ENCODE measurements around the gene AASDHPPT.
A peak's percentile ranks its signal among the peaks of the same experiment; 100 is the strongest.
"Not testable (repeated sequence)": the region's sequence is repeated elsewhere in the genome, so short reads cannot be mapped to it uniquely, and the experiment has no call there.

AASDHPPT gene, protein sequence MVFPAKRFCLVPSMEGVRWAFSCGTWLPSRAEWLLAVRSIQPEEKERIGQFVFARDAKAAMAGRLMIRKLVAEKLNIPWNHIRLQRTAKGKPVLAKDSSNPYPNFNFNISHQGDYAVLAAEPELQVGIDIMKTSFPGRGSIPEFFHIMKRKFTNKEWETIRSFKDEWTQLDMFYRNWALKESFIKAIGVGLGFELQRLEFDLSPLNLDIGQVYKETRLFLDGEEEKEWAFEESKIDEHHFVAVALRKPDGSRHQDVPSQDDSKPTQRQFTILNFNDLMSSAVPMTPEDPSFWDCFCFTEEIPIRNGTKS
- 46.5 to 76.1 (median 57.1) reads per million in 4 experiments for total RNA-seq

DNA sequence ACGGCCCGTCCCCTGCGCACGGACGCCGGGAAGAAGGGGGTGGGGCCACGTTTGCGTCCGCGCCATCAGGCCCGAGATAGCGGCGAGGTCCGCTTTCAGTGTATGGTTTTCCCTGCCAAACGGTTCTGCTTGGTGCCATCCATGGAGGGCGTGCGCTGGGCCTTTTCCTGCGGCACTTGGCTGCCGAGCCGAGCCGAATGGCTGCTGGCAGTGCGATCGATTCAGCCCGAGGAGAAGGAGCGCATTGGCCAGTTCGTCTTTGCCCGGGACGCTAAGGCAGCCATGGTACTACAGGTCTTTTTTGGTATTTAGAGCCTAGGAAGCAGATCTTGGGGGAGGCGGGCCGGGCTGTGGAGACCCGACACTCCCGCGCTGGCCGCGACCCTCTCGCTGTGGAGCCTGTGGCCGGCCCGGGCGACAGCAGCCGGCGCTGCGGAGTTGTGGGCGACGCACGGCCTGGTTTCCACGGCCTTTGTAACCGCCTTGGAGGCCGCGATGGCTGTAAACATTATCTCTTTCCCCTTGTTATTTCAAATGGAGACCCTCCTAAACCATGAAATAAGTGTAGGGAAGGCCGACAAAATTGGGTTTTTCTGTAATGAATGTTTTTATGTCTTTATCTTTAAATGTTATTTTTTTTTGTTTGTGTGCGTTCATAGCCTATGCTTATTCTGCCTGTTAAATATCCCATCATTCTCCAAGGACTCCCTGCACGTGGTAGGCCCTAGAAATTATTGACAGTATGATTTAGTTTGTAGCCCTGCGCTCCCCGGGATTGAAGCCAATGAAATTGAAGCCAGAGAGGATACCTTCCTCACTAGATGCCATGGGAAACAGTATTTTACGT lies at the start of gene AASDHPPT:
TSS of gene AASDHPPT (plus strand) at position 54 of the 847 bp plus-strand sequence. CDS start at position 103, 49 bp downstream.
- no peak for DNase-seq

DNA sequence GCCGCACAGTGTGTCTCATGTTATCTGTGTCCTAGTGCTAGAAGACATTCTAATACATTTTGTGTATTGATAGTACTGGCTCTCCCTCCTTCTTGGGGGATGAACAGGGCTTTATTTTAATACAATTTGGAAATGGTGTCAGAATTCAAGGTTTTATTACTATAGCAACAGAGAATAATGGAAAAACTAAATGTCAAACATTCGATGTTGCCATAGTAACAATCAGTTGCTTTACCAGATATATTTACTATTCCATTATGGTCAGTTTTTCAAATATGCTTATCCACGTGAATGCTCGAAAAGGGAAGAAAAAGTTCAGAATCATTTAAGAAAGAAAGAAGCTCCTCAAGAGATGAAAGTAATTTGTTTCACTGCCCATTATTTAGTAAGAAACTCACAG lies 46.9 kb upstream of the AASDHPPT start:
- DNase-seq, result no peak

DNA sequence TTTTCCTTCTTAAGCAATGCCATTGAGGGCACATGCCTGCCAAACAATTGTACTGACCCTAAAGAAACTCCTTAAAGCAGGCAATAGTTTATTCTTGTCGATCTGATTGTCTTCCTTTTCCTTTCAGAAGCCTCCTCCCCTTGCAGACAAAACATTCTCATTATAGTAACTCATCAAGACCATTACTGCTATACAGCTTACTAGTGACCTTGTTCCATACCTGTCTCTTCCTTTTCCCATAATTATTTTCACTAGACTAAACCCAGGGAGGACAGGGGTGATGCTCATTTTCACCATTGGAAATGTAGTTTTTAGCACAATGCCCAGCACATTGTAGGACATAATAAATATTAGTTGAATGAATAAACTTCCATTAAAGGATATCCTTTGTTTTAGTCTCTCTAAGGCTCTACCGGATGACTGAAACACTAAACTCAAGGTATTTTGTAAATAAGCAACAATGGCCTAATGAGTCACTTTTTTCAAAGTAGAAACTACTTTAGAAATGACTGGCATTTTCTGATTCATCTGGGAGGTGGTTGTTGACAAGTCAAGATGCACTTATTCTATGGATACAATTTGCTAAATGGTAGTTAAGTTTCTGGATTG lies 46.2 kb upstream of the AASDHPPT start:
- no peak for DNase-seq

DNA sequence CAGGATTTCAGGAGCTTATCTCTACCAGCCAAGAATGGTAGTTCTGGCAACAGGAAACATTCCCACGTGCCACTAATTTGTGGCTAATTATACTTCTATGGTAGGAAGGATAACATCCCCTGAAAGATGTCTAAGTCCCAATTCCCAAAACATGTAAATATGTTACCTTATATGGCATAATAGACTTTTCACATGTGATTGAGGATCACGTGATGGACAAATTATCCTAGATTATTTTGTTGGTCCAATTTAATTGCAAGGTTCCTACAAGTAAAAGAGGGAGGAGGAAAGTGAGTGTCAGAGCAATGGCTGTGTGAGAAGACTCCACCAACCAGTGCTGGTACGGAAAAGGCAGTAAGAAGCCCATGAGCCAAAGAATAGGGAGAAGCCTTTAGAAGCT lies 45.5 kb upstream of the AASDHPPT start:
- DNase-seq, result no peak

DNA sequence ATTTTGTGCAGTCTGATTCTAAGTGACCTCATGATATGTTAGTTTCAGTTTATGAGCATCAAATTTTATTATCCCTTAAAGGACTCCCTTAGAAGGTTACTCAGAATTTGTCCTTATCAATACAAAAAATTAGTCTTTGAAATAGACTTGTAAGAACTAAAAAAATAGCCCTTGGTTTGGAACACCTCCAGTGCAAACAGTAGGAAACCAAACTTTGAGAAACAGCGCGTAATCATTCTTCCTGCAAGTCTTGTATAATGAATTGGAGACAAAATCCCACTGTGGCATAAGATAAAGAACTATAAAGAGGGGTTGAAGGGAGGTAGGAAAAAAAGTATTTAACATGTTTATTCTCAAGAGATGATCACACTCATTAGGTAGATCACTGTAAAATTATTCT lies 44.6 kb upstream of the AASDHPPT start:
- DNase-seq, result no peak

DNA sequence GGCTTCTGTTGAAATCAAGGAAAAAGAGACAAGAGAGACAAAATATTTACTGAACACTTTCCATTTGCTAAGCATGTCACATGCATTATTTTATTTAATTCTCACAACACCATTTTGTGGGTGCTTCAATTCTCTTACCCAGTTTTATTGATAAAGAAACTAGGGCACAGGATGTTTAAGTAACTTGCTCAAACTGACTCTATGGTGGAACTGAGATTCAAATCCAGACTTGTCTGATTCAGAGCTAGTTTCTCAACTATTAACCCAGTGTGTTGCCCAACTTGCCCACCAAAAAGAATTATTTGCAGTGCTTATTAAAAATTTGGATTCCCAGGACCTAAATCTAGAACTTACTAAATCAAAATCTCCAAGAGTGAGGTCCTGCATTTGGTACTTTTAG lies 33.9 kb upstream of the AASDHPPT start:
- DNase-seq, result no peak

DNA sequence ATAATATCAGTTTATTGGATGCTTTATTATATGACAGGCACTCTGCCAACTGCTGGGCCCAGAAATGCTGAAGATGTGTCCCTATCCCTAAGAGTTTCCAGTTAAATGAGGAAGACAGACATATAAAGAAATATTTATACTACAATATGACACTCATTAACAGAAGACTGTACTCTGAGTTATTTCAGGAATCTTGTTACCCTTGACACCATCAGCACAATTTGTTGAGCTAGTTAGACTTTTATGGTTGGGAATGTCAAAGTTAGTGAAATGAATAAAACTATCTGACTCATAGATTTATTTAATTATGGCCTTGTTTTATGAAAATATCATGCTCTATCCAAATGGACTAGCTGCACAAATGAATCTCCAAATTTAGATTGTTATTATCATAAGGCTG lies 29.8 kb upstream of the AASDHPPT start:
- DNase-seq, result no peak

DNA sequence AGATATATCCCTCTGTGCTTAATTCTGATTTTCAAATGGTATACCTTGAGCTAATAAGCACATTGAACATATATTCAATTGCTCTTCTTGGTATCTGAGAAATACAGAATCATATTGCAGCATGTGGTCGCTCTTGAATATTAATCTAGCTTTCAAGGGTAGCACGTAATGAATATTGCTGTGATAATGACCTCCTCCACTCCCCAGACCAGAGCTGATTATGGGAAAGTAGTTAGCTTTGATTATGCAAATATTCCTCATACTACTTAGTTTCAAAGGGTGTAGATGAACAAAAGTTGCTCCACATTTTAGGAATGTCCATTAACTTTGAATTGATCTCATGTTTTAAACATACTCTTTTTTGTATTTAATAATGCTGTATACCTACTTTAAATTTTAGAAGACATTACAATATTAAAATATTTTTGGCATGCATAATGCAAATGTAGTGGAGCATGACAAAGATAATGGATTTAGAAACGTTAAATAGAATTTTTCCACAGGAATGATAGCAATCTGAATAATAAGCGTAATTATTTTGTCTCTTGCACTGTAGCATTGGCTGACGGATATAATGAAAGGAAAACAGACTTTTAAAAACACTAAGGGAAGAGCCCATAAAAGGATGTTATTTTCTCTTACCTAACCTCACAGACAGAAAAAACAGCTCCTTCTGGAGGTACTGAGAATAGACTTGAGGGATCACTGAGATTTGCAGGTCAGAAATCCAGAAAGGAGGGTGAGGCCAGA lies 27.6 kb upstream of the AASDHPPT start:
- no peak for DNase-seq

GRCh38 chr11:106051103-106051502 lies 26.4 kb upstream of the AASDHPPT start:
- no peak for DNase-seq

- DNase-seq, result not testable (repeated sequence)
Observed at GRCh38 chr11:106058377-106058776, 19.1 kb upstream of the AASDHPPT start.

GRCh38 chr11:106059617-106060016 lies 17.8 kb upstream of the AASDHPPT start:
- no peak for DNase-seq

DNA sequence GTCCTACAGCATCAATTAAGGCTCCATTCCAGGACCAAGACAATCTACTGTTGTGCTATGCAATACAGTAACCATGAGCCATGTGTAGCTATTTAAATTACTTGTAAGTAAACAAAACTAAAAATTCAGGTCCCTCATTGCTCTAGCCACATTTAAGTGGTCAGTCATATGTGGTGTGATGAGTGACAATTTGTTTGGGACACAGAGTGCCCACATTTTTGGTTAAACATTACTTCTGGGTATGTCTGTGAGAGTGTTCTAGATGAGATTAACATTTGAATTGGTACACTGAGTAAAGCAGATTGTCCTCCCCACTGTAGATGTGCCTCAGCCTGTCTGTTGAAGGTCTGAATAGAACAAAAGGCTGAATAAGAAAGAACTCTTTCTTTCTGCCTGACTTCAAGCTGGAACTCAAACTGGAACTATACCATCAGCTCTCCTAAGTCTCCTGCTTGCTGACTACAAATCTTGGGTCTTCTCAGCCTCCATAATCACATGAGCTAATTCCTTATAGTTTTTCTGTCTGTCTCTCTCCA lies 16.1 kb upstream of the AASDHPPT start:
- DNase-seq, result no peak

GRCh38 chr11:106061954-106062949 lies 15.2 kb upstream of the AASDHPPT start:
- DNase-seq, result no peak

- no peak for DNase-seq
Observed at GRCh38 chr11:106063009-106063408, 14.5 kb upstream of the AASDHPPT start.

DNA sequence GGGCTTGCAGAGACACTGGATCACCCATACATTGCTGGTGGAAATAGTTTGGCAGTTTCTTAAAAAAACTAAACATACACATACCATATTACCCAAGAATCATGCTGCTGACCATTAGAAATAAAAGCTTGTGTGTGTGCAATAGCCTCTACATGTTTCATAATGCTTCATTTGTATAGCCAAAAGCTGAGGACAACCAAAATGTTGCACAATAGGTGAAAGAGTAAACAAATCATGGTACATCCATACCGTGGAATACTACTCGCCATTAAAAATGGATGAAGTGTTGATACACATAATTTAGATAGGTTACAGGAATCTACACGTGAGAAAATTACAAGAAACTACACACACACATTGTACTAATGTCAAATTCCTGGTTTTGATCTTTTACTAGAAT lies 6.9 kb upstream of the AASDHPPT start:
- DNase-seq, result no peak

- no peak for DNase-seq
Observed at GRCh38 chr11:106072804-106073203, 4.7 kb upstream of the AASDHPPT start.

DNA sequence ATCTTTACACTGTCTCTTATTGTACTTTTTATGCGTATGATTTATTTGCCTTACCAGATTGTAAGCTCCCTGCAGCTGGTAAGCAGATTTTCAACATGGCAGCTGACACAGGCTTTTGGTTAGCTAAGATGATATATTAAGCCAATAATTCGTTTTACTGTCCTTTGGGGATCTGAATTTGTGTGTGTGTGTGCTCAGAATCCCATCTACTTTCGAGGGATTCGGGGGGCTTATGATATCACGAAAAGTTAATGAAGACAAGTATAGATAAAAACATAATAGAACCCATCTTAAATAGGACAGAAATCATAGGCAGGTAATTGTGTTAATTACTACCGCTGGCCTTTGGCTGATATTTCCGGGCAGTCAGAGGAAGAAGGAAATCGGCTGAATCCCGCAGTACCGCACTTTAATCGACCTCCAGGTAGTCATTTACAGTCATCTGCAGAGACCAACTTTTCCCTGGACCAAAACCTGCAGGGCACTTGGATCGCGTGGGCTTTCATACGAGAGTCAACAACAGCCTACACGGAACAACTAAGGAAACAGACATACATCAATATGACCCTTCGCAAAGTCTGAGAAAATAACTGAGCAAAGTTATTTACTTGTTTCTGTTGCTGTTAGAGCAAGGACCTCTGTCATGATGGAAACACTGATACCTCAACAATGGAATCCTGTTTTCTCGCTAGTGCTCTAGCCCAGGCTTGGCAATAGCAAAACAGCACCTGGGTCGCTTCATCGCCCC lies 1.1 kb upstream of the AASDHPPT start:
- no peak for DNase-seq

GRCh38 chr11:106076919-106077608 lies 398 bp upstream of the AASDHPPT start, which contains the start of gene KBTBD3:
Gene KBTBD3 (minus strand): TSS chr11:106077347. CDS start chr11:106059097, 18,250 bp downstream.
- DNase-seq, result peak; percentile 94

GRCh38 chr11:106082096-106082495 lies 4.6 kb downstream of the AASDHPPT start:
- no peak for DNase-seq

DNA sequence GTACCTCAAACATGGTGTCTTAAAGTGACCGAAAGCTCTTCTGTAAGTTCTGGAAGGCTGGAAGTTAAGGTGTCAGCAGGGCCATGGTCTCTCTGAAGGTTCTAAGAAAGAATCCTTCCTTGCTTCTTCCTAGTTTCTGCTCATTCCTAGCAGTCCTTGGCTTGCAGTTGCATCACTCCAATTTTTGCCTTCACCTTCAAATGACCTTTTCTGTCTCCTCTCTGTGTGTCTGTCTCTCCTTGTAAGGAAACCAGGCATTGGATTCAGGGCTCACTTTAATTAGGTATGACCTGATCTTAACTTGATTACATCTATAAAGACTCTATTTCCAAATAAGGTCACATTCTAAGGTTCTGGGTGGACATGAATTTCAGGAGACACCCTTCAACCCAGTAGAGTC lies 8.7 kb downstream of the AASDHPPT start:
- no peak for DNase-seq

Data from effector CD8-positive, alpha-beta T cell (primary cell).